K562 (cell line): ENCODE measurements around the gene C6orf58. TPM values are rescaled to one million over a fixed set of nuclear protein-coding genes. Genes with fewer than 3 reads are reported as not detected.

Experiments used
- ATAC-seq: fragments of 200-7000 bp; cut with Tn5 transposase; 3 replicates; pipeline ENCODE4 v1.9.1; 2020; ENCODE audit warnings: moderate library complexity
- BruUV-seq: library from RNA; stranded (reverse); fragments of 400-500 nt; replicated peaks from 2 replicates; lab custom pipeline; 2021; lab: Mats Ljungman, UMichigan
- CTCF ChIA-PET: fragments of 300-600 bp; formaldehyde crosslinking; extraction: SDS; loops from one replicate; lab custom pipeline; 2021; ENCODE audit warnings: low intra/inter-chr PET ratio; lab: Yijun Ruan, JAX
- POLR2A ChIA-PET: fragments of 300-600, 350-650 bp; sonication (Branson Sonifier 250); formaldehyde crosslinking; extraction: SDS; loops from one replicate; lab custom pipeline; 2021; ENCODE audit warnings: antibody characterized with exemption, inconsistent platforms; lab: Yijun Ruan, JAX
- DNase-seq, 4 experiments: peaks; one replicate each; pipeline versions ENCODE4 v3.0.0 to v3.0.0-alpha.2; 2011 to 2018; ENCODE audit warnings: low spot score in 3 of 4, mixed read lengths in 3 of 4; ENCODE audit errors: extremely low read depth in 1 of 4
- FAIRE-seq: peaks from 2 replicates; lab custom pipeline; 2011; peaks lifted over from hg19 to GRCh38; lab: Jason Lieb, UNC
- H2AFZ ChIP-seq: 2 replicates; pipeline ENCODE4 v1.6.0; 2011; ENCODE audit warnings: low read depth, low read length, control low read depth, inconsistent platforms
- H3K27ac ChIP-seq: fragments of 200-600 bp; 3 replicates; pipeline ENCODE4 v1.8.0; 2011; ENCODE audit warnings: low read depth, mild to moderate bottlenecking, control low read depth, inconsistent platforms, low read length, moderate library complexity, mixed read lengths; ENCODE audit errors: extremely low read depth
- H3K27me3 ChIP-seq, 2 experiments: fragments of 300-600 bp in 1 of 2; 2 replicates in 1 of 2; 3 replicates in 1 of 2; pipeline versions ENCODE4 v1.6.0 to v1.8.0; 2011; ENCODE audit warnings: inconsistent platforms in 2 of 2, low read length in 2 of 2, mild to moderate bottlenecking in 1 of 2, mixed read lengths in 1 of 2, moderate library complexity in 1 of 2; ENCODE audit not compliant: control insufficient read depth in 2 of 2, insufficient read depth in 2 of 2
- H3K36me3 ChIP-seq: fragments of 300-600 bp; 3 replicates; pipeline ENCODE4 v1.8.0; 2011; ENCODE audit warnings: mild to moderate bottlenecking, low read length, inconsistent platforms; ENCODE audit not compliant: control insufficient read depth, insufficient read depth
- H3K4me1 ChIP-seq, 2 experiments: fragments of 200-600 bp in 1 of 2; replicated peaks in 1 of 2; 2 replicates in 1 of 2; 3 replicates in 1 of 2; pipeline versions ENCODE4 v1.5.1 to v1.8.0; 2011; ENCODE audit warnings: inconsistent platforms in 2 of 2, low read length in 2 of 2, mild to moderate bottlenecking in 1 of 2, mixed read lengths in 1 of 2, moderate library complexity in 1 of 2; ENCODE audit not compliant: control insufficient read depth in 2 of 2, insufficient read depth in 2 of 2
- H3K4me2 ChIP-seq: 2 replicates; pipeline ENCODE4 v1.6.1; 2011; ENCODE audit warnings: low read length, control low read depth, inconsistent platforms, mixed read lengths; ENCODE audit not compliant: insufficient read depth
- H3K4me3 ChIP-seq: fragments of 200-600 bp; sonication (generic), shearing (Covaris generic); 2 replicates; pipeline ENCODE4 v1.5.1; 2016; ENCODE audit warnings: control low read depth, inconsistent platforms
- H3K79me2 ChIP-seq: fragments of 200-600 bp; 3 replicates; pipeline ENCODE4 v1.8.0; 2011; ENCODE audit warnings: low read length, inconsistent platforms; ENCODE audit not compliant: control insufficient read depth, insufficient read depth
- H3K9ac ChIP-seq, 2 experiments: 2 replicates each; pipeline versions ENCODE4 v1.6.0 to v1.6.1; 2011; ENCODE audit warnings: low read depth in 2 of 2, low read length in 2 of 2, control low read depth in 1 of 2, inconsistent platforms in 1 of 2, mild to moderate bottlenecking in 1 of 2, mixed read lengths in 1 of 2; ENCODE audit not compliant: insufficient read depth in 1 of 2
- H3K9me1 ChIP-seq: one replicate; pipeline ENCODE4 v1.6.0; 2011; ENCODE audit warnings: inconsistent platforms, mild to moderate bottlenecking, low read length, moderate library complexity; ENCODE audit not compliant: control insufficient read depth, insufficient read depth
- H3K9me3 ChIP-seq: replicated peaks from 2 replicates; pipeline ENCODE4 v1.5.1; 2011; ENCODE audit warnings: low read depth, low read length, inconsistent platforms; ENCODE audit not compliant: control insufficient read depth, insufficient read depth
- H4K20me1 ChIP-seq: replicated peaks from 2 replicates; pipeline ENCODE4 v1.6.1; 2011; ENCODE audit warnings: low read length, inconsistent platforms, mixed read lengths; ENCODE audit not compliant: control insufficient read depth, insufficient read depth
- HOXB6 ChIP-seq: fragments of 250-450 bp; sonication (Bioruptor Pico); IDR thresholded peaks from 2 replicates; pipeline ENCODE4 v1.5.1; 2022; ENCODE audit warnings: mild to moderate bottlenecking, borderline replicate concordance
- KLF6 ChIP-seq: fragments of 250-450 bp; sonication (Bioruptor Pico); IDR thresholded peaks from 2 replicates; pipeline ENCODE4 v1.4.0; 2020; ENCODE audit warnings: mild to moderate bottlenecking, moderate library complexity, borderline replicate concordance
- NR2F6 ChIP-seq: fragments of 450-650 bp; formaldehyde crosslinking; IDR thresholded peaks from 2 replicates; pipeline ENCODE4 v1.4.0; 2020; ENCODE audit warnings: mild to moderate bottlenecking
- ZNF717 ChIP-seq: fragments of 250-450 bp; sonication (Bioruptor Pico); IDR thresholded peaks from 2 replicates; pipeline ENCODE4 v1.5.0; 2021
- ZSCAN29 ChIP-seq: fragments of 450-650 bp; IDR thresholded peaks from 2 replicates; pipeline ENCODE4 v1.6.1; 2017
- in situ Hi-C: fragments of 300-500 bp; cut with MboI; formaldehyde crosslinking; loops from 4 replicates; pipeline ENCODE4 v1.15.0; 2018; ENCODE audit warnings: inconsistent platforms, mixed read lengths
- intact Hi-C: fragments of 100-400 bp; cut with micrococcal nuclease; formaldehyde crosslinking; loops from 2 replicates; pipeline ENCODE4 v1.14.2; 2022
- polyA plus RNA-seq, 8 experiments: library from polyadenylated mRNA; depleted of rRNA in 4 of 8; stranded (reverse) in 5 of 8; unstranded in 3 of 8; fragments of >200 nt; fragmentation: Nextera tagmentation in 2 of 8; fragmentation: Illumina TruSeq in 1 of 8; extraction: Ambion mirVana in 2 of 8; extraction: Trizol in 1 of 8; gene quantifications; 2 replicates each; pipeline versions ENCODE4 v1.2.1 to v1.2.3, GENCODE V29; 2011 to 2014; ENCODE audit warnings: inconsistent platforms in 1 of 8, missing spikeins in 1 of 8
- total RNA-seq, 7 experiments: library from RNA; depleted of rRNA in 6 of 7; stranded (reverse); fragments of >200 nt in 6 of 7; fragmentation: Illumina TruSeq in 2 of 7; extraction: Trizol in 2 of 7; gene quantifications; 2 replicates each; pipeline versions ENCODE4 v1.2.1 to v1.2.3, GENCODE V29; 2011 to 2021; ENCODE audit warnings: low replicate concordance in 1 of 7
- TF ChIP-seq, protein P1 (sequence below): sonication (generic); formaldehyde crosslinking; IDR thresholded peaks from 2 replicates; pipeline ENCODE4 v1.8.0; 2022; ENCODE audit warnings: mild to moderate bottlenecking, missing genetic modification reagents
- TF ChIP-seq, protein P2 (sequence below): sonication (generic); formaldehyde crosslinking; IDR thresholded peaks from 2 replicates; pipeline ENCODE4 v1.9.0; 2022; ENCODE audit warnings: mild to moderate bottlenecking, missing genetic modification reagents
- TF ChIP-seq, protein P3 (sequence below): fragments of 250-450 bp; sonication (Bioruptor Pico); IDR thresholded peaks from 2 replicates; pipeline ENCODE4 v1.9.0; 2021; ENCODE audit warnings: mild to moderate bottlenecking
- TF ChIP-seq, protein P4 (sequence below): sonication (generic); formaldehyde crosslinking; IDR thresholded peaks from 2 replicates; pipeline ENCODE4 v1.8.0; 2022; ENCODE audit warnings: mild to moderate bottlenecking, low read depth, missing genetic modification reagents
- TF ChIP-seq, protein P5 (sequence below): fragments of 450-650 bp; conservative IDR thresholded peaks from 2 replicates; pipeline ENCODE4 v1.6.1; 2016; ENCODE audit warnings: missing genetic modification characterization, low read depth, mild to moderate bottlenecking, missing compliant biosample characterization, moderate library complexity
- TF ChIP-seq, protein P6 (sequence below), 3 experiments: IDR thresholded peaks in 2 of 3; conservative IDR thresholded peaks in 1 of 3; 2 replicates each; pipeline ENCODE4 v1.5.1; 2011 to 2012; ENCODE audit warnings: low read length in 3 of 3, mild to moderate bottlenecking in 3 of 3, control low read depth in 2 of 3, improper control_type of control experiment in 1 of 3, inconsistent platforms in 1 of 3, low read depth in 1 of 3, mixed read lengths in 1 of 3, moderate library complexity in 1 of 3; ENCODE audit not compliant: insufficient read depth in 2 of 3

Gene C6orf58
- total and polyA plus RNA-seq, 9 of the 15 experiments (the other 6 are each of a cell fraction or from before 2014, with no cell fraction given), result 0.04 TPM; not detected in 8

DNA sequence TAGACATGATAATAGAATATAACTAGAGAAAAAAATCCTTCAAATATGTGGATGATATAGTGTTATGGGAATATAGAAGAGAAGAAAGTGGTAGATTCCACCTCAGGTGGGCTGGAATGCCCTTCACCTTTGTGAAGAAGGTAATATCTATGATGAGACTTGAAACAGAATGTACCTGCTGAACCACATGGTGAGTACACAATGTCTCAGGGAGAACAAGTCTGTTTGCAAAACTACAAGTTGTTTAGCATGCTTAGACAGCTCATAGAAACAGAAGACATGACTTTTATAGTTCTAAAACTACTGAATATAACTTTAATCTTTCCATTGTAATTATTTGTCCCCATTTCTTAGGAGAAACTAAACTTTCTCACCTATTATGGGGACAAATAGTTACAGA lies 12.2 kb downstream of the C6orf58 start:
- H3K9me3 ChIP-seq, result no peaks in the 10 kb centered on the region
- no peaks in the 10 kb centered on the region for H4K20me1 ChIP-seq
- DNase-seq (no peak), ATAC-seq (no peak), FAIRE-seq (no peak)
- in situ Hi-C loops, result no loop called here
- intact Hi-C loops, result no loop called here
- H3K9ac ChIP-seq, result no peak overlapping the region
- no peaks in the 10 kb centered on the region for H3K4me1 ChIP-seq
- BruUV-seq, result no TSS peak
- H3K4me3 ChIP-seq, result no peak overlapping the region
- no peaks in the 10 kb centered on the region for H3K9me1 ChIP-seq
- H3K36me3 ChIP-seq, result no peaks in the 10 kb centered on the region
- no peaks in the 10 kb centered on the region for H3K27me3 ChIP-seq
- CTCF ChIA-PET, result no interaction called here
- H2AFZ ChIP-seq, result no peak overlapping the region
- POLR2A ChIA-PET, result no interaction called here
- no peaks in the 10 kb centered on the region for H3K79me2 ChIP-seq
- no peak overlapping the region for H3K4me2 ChIP-seq
- H3K27ac ChIP-seq, result no peak overlapping the region
- no peak for TF ChIP-seq ZNF717 (CRISPR knock-in tag)
- no peak for TF ChIP-seq HOXB6 (CRISPR knock-in tag)
- TF ChIP-seq, protein P1, sequence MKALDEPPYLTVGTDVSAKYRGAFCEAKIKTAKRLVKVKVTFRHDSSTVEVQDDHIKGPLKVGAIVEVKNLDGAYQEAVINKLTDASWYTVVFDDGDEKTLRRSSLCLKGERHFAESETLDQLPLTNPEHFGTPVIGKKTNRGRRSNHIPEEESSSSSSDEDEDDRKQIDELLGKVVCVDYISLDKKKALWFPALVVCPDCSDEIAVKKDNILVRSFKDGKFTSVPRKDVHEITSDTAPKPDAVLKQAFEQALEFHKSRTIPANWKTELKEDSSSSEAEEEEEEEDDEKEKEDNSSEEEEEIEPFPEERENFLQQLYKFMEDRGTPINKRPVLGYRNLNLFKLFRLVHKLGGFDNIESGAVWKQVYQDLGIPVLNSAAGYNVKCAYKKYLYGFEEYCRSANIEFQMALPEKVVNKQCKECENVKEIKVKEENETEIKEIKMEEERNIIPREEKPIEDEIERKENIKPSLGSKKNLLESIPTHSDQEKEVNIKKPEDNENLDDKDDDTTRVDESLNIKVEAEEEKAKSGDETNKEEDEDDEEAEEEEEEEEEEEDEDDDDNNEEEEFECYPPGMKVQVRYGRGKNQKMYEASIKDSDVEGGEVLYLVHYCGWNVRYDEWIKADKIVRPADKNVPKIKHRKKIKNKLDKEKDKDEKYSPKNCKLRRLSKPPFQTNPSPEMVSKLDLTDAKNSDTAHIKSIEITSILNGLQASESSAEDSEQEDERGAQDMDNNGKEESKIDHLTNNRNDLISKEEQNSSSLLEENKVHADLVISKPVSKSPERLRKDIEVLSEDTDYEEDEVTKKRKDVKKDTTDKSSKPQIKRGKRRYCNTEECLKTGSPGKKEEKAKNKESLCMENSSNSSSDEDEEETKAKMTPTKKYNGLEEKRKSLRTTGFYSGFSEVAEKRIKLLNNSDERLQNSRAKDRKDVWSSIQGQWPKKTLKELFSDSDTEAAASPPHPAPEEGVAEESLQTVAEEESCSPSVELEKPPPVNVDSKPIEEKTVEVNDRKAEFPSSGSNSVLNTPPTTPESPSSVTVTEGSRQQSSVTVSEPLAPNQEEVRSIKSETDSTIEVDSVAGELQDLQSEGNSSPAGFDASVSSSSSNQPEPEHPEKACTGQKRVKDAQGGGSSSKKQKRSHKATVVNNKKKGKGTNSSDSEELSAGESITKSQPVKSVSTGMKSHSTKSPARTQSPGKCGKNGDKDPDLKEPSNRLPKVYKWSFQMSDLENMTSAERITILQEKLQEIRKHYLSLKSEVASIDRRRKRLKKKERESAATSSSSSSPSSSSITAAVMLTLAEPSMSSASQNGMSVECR, result no peak
- TF ChIP-seq, protein P2, sequence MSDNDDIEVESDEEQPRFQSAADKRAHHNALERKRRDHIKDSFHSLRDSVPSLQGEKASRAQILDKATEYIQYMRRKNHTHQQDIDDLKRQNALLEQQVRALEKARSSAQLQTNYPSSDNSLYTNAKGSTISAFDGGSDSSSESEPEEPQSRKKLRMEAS (CRISPR knock-in tag), result no peak
- TF ChIP-seq, protein P3, sequence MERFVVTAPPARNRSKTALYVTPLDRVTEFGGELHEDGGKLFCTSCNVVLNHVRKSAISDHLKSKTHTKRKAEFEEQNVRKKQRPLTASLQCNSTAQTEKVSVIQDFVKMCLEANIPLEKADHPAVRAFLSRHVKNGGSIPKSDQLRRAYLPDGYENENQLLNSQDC (CRISPR knock-in tag), result no peak
- TF ChIP-seq, protein P4, sequence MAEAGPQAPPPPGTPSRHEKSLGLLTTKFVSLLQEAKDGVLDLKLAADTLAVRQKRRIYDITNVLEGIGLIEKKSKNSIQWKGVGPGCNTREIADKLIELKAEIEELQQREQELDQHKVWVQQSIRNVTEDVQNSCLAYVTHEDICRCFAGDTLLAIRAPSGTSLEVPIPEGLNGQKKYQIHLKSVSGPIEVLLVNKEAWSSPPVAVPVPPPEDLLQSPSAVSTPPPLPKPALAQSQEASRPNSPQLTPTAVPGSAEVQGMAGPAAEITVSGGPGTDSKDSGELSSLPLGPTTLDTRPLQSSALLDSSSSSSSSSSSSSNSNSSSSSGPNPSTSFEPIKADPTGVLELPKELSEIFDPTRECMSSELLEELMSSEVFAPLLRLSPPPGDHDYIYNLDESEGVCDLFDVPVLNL (CRISPR knock-in tag), result no peak
- TF ChIP-seq, protein P5, sequence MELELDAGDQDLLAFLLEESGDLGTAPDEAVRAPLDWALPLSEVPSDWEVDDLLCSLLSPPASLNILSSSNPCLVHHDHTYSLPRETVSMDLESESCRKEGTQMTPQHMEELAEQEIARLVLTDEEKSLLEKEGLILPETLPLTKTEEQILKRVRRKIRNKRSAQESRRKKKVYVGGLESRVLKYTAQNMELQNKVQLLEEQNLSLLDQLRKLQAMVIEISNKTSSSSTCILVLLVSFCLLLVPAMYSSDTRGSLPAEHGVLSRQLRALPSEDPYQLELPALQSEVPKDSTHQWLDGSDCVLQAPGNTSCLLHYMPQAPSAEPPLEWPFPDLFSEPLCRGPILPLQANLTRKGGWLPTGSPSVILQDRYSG (tag), result no peak
- TF ChIP-seq KLF6, result no peak
- no peak for TF ChIP-seq NR2F6 (CRISPR knock-in tag)
- no peak for TF ChIP-seq ZSCAN29
- TF ChIP-seq, protein P6, sequence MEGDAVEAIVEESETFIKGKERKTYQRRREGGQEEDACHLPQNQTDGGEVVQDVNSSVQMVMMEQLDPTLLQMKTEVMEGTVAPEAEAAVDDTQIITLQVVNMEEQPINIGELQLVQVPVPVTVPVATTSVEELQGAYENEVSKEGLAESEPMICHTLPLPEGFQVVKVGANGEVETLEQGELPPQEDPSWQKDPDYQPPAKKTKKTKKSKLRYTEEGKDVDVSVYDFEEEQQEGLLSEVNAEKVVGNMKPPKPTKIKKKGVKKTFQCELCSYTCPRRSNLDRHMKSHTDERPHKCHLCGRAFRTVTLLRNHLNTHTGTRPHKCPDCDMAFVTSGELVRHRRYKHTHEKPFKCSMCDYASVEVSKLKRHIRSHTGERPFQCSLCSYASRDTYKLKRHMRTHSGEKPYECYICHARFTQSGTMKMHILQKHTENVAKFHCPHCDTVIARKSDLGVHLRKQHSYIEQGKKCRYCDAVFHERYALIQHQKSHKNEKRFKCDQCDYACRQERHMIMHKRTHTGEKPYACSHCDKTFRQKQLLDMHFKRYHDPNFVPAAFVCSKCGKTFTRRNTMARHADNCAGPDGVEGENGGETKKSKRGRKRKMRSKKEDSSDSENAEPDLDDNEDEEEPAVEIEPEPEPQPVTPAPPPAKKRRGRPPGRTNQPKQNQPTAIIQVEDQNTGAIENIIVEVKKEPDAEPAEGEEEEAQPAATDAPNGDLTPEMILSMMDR (IDR thresholded peaks at IDR 0.05 in 2 of 3, conservative IDR thresholded peaks at IDR 0.05 in 1 of 3; ENCODE audit: insufficient read depth in 2 of 3, low read depth in 1 of 3, low read length in 3 of 3), result no peak
